H1 (cell line): Measurements from ENCODE around the gene OPN3. TPM values are rescaled to one million over a fixed set of nuclear protein-coding genes. Genes with fewer than 3 reads are reported as not detected.

Experiments used
- CTCF ChIA-PET: fragments of 300-600 bp; sonication (Branson Sonifier 250); formaldehyde crosslinking; loops from one replicate; lab custom pipeline; 2021; ENCODE audit not compliant: partially characterized antibody; lab: Charles Lee
- POLR2A ChIA-PET: fragments of 300-600 bp; sonication (Branson Sonifier 250); formaldehyde crosslinking; loops from one replicate; lab custom pipeline; 2021; ENCODE audit warnings: inconsistent platforms; ENCODE audit not compliant: partially characterized antibody; lab: Charles Lee
- DNase-seq, 2 experiments: peaks; one replicate each; pipeline versions ENCODE4 v3.0.0 to v3.0.0-alpha.2; 2010 to 2022; ENCODE audit warnings: low spot score in 2 of 2, low read depth in 1 of 2, mixed read lengths in 1 of 2
- FAIRE-seq: peaks from 2 replicates; lab custom pipeline; 2011; peaks lifted over from hg19 to GRCh38; lab: Jason Lieb, UNC
- H2AFZ ChIP-seq: 2 replicates; pipeline ENCODE4 v1.8.1; 2012; ENCODE audit warnings: low read length, inconsistent platforms
- H2AK5ac ChIP-seq: 2 replicates; pipeline ENCODE4 v1.6.1; 2013; ENCODE audit warnings: low read depth, low read length
- H2BK120ac ChIP-seq: replicated peaks from 2 replicates; pipeline ENCODE3; 2013; ENCODE audit warnings: low read depth, low read length, inconsistent platforms
- H2BK12ac ChIP-seq: 2 replicates; pipeline ENCODE4 v1.6.1; 2013; ENCODE audit warnings: low read depth, low read length
- H2BK15ac ChIP-seq: 2 replicates; pipeline ENCODE4 v1.6.1; 2013; ENCODE audit warnings: low read length
- H2BK20ac ChIP-seq: 2 replicates; pipeline ENCODE4 v1.6.1; 2013; ENCODE audit warnings: low read length
- H2BK5ac ChIP-seq: 2 replicates; pipeline ENCODE4 v1.6.1; 2013; ENCODE audit warnings: low read depth, low read length
- H3K14ac ChIP-seq: 2 replicates; pipeline ENCODE4 v1.6.1; 2013; ENCODE audit warnings: inconsistent platforms; ENCODE audit not compliant: insufficient read length
- H3K18ac ChIP-seq: 2 replicates; pipeline ENCODE4 v1.6.1; 2013; ENCODE audit warnings: low read length; ENCODE audit errors: extremely low read depth
- H3K23ac ChIP-seq: 2 replicates; pipeline ENCODE4 v1.6.1; 2013; ENCODE audit warnings: inconsistent platforms; ENCODE audit not compliant: insufficient read length
- H3K23me2 ChIP-seq: 2 replicates; pipeline ENCODE4 v1.6.1; 2013; ENCODE audit warnings: low read depth, low read length
- H3K27ac ChIP-seq: 2 replicates; pipeline ENCODE4 v1.6.1; 2011; ENCODE audit warnings: low read depth, low read length, inconsistent platforms
- H3K27me3 ChIP-seq, 4 experiments: replicated peaks in 1 of 4; 1 replicate in 1 of 4; 2 replicates in 3 of 4; pipeline versions ENCODE4 v1.6.1 to v1.8.1; 2011 to 2013; ENCODE audit warnings: low read length in 3 of 4, mild to moderate bottlenecking in 3 of 4, inconsistent platforms in 2 of 4, mixed read lengths in 2 of 4, moderate library complexity in 1 of 4; ENCODE audit not compliant: control insufficient read depth in 3 of 4, insufficient read depth in 3 of 4; ENCODE audit errors: extremely low read depth in 1 of 4
- H3K36me3 ChIP-seq, 4 experiments: 2 replicates each; pipeline versions ENCODE4 v1.6.1 to v1.8.1; 2011 to 2013; ENCODE audit warnings: mild to moderate bottlenecking in 4 of 4, low read length in 3 of 4, moderate library complexity in 2 of 4, control low read depth in 1 of 4, inconsistent platforms in 1 of 4; ENCODE audit not compliant: insufficient read depth in 4 of 4, control insufficient read depth in 2 of 4
- H3K4ac ChIP-seq: replicated peaks from 2 replicates; pipeline ENCODE3; 2013; ENCODE audit warnings: low read length, low read depth, mixed read lengths, inconsistent platforms; ENCODE audit not compliant: insufficient read length
- H3K4me1 ChIP-seq, 4 experiments: replicated peaks in 1 of 4; 1 replicate in 1 of 4; 2 replicates in 3 of 4; pipeline versions ENCODE4 v1.6.1 to v1.8.1; 2011 to 2013; ENCODE audit warnings: low read length in 3 of 4, inconsistent platforms in 2 of 4, mixed read lengths in 1 of 4; ENCODE audit not compliant: insufficient read depth in 4 of 4, control insufficient read depth in 3 of 4
- H3K4me2 ChIP-seq, 2 experiments: 2 replicates each; pipeline versions ENCODE4 v1.6.1 to v1.8.1; 2011 to 2013; ENCODE audit warnings: low read depth in 2 of 2, low read length in 2 of 2, control low read depth in 1 of 2, inconsistent platforms in 1 of 2, mild to moderate bottlenecking in 1 of 2; ENCODE audit not compliant: insufficient read depth in 1 of 2
- H3K4me3 ChIP-seq, 4 experiments: fragments of 200-600, 300-600 bp in 1 of 4; sonication (generic), shearing (Covaris generic), sonication (Bioruptor Twin) in 1 of 4; 2 replicates each; pipeline versions ENCODE4 v1.5.1 to v1.8.1; 2011 to 2016; ENCODE audit warnings: low read length in 4 of 4, low read depth in 3 of 4, control low read depth in 2 of 4, inconsistent platforms in 2 of 4, mild to moderate bottlenecking in 2 of 4, mixed read lengths in 1 of 4, moderate library complexity in 1 of 4; ENCODE audit not compliant: insufficient read depth in 2 of 4; ENCODE audit errors: extremely low read depth in 1 of 4
- H3K56ac ChIP-seq: replicated peaks from 2 replicates; pipeline ENCODE3; 2013; ENCODE audit warnings: low read depth, mild to moderate bottlenecking, mixed read lengths, low read length, inconsistent platforms; ENCODE audit not compliant: insufficient read length
- H3K79me1 ChIP-seq: 2 replicates; pipeline ENCODE4 v1.6.1; 2013; ENCODE audit warnings: low read depth, low read length, control low read depth
- H3K79me2 ChIP-seq, 2 experiments: 2 replicates each; pipeline versions ENCODE4 v1.6.1 to v1.8.1; 2012 to 2013; ENCODE audit warnings: low read length in 2 of 2, mild to moderate bottlenecking in 2 of 2, inconsistent platforms in 1 of 2; ENCODE audit not compliant: insufficient read depth in 2 of 2, control insufficient read depth in 1 of 2
- H3K9ac ChIP-seq, 4 experiments: replicated peaks in 1 of 4; 1 replicate in 1 of 4; 2 replicates in 3 of 4; pipeline versions ENCODE4 v1.6.1 to v1.8.1; 2011 to 2013; ENCODE audit warnings: low read depth in 3 of 4, low read length in 3 of 4, control low read depth in 2 of 4, mild to moderate bottlenecking in 2 of 4, moderate library complexity in 2 of 4, inconsistent platforms in 1 of 4; ENCODE audit errors: extremely low read depth in 1 of 4
- H3K9me3 ChIP-seq, 2 experiments: 2 replicates each; pipeline versions ENCODE4 v1.6.1 to v1.8.1; 2012 to 2013; ENCODE audit warnings: mild to moderate bottlenecking in 2 of 2, moderate library complexity in 2 of 2, control low read depth in 1 of 2, inconsistent platforms in 1 of 2, low read depth in 1 of 2, low read length in 1 of 2, mixed read lengths in 1 of 2; ENCODE audit not compliant: insufficient read depth in 2 of 2
- H4K20me1 ChIP-seq, 2 experiments: replicated peaks in 1 of 2; 2 replicates each; pipeline versions ENCODE3 to v1.8.1; 2011 to 2013; ENCODE audit warnings: inconsistent platforms in 2 of 2, low read length in 2 of 2, mild to moderate bottlenecking in 1 of 2; ENCODE audit not compliant: insufficient read depth in 2 of 2, control insufficient read depth in 1 of 2
- H4K5ac ChIP-seq: 2 replicates; pipeline ENCODE4 v1.6.1; 2013; ENCODE audit warnings: low read length, low read depth, mixed read lengths, inconsistent platforms; ENCODE audit not compliant: insufficient read length
- H4K8ac ChIP-seq: 2 replicates; pipeline ENCODE4 v1.8.0; 2013; ENCODE audit warnings: mild to moderate bottlenecking, moderate library complexity, low read length, inconsistent platforms; ENCODE audit not compliant: insufficient read depth; ENCODE audit errors: extremely low read depth
- H4K91ac ChIP-seq: replicated peaks from 2 replicates; pipeline ENCODE3; 2013; ENCODE audit warnings: low read length, mixed read lengths, inconsistent platforms; ENCODE audit not compliant: insufficient read length
- HDAC2 ChIP-seq, 2 experiments: fragments of 300-600 bp in 1 of 2; sonication (generic) in 1 of 2; IDR thresholded peaks; 2 replicates each; pipeline ENCODE4 v1.6.1; 2011 to 2012; ENCODE audit warnings: low read depth in 2 of 2, low read length in 2 of 2, mild to moderate bottlenecking in 2 of 2, moderate library complexity in 2 of 2, borderline replicate concordance in 1 of 2, inconsistent platforms in 1 of 2
- MAX ChIP-seq: IDR thresholded peaks from 2 replicates; pipeline ENCODE4 v1.6.1; 2012; ENCODE audit warnings: inconsistent platforms
- POLR2A ChIP-seq, 2 experiments: IDR thresholded peaks; 1 replicate in 1 of 2; 2 replicates in 1 of 2; pipeline ENCODE4 v1.6.1; 2011; ENCODE audit warnings: low read depth in 2 of 2, low read length in 2 of 2, mild to moderate bottlenecking in 2 of 2; ENCODE audit errors: control extremely low read depth in 1 of 2
- TBP ChIP-seq: IDR thresholded peaks from 2 replicates; pipeline ENCODE4 v1.6.1; 2011; ENCODE audit warnings: low read depth, low read length, improper control_type of control experiment
- USF2 ChIP-seq: IDR thresholded peaks from 2 replicates; pipeline ENCODE4 v1.6.1; 2011; ENCODE audit warnings: low read length, improper control_type of control experiment
- WGBS, 2 experiments: shearing (Covaris generic) in 1 of 2; methylation state at CpG; one replicate each; pipeline versions ENCODE4 v1.1.6 to v1.1.7; 2013 to 2015; ENCODE audit warnings: low lambda C conversion rate in 2 of 2, mixed read lengths in 2 of 2, inconsistent platforms in 1 of 2, low coverage in 1 of 2, missing lambda C conversion rate in 1 of 2; ENCODE audit not compliant: insufficient replicate concordance in 2 of 2, insufficient coverage in 1 of 2, insufficient read length in 1 of 2; ENCODE audit errors: extremely low coverage in 1 of 2, missing lambda C conversion rate in 1 of 2; 5-methylcytosine and 5-hydroxymethylcytosine counted together
- polyA plus RNA-seq, 7 experiments: library from polyadenylated mRNA; depleted of rRNA in 3 of 7; stranded (reverse) in 5 of 7; unstranded in 2 of 7; fragments of >200 nt in 5 of 7; fragments of 200-250 nt in 2 of 7; gene quantifications; 1 replicate in 5 of 7; 2 replicates in 1 of 7; 4 replicates in 1 of 7; pipeline versions ENCODE4 v1.2.1 to v1.2.3, GENCODE V29; 2011 to 2013; ENCODE audit warnings: missing spikeins in 2 of 7, mixed read lengths in 2 of 7
- total RNA-seq: library from RNA; stranded (reverse); fragmentation: NEBNext Ultra II Directional; extraction: Animal tissue kit (Norgen Biotek cat#: 25700); gene quantifications from 2 replicates; pipeline ENCODE4 v1.2.1, GENCODE V29; 2021

The OPN3 gene
- total and polyA plus RNA-seq, 2 of the 8 experiments (the other 6 are each of a cell fraction or from before 2014, with no cell fraction given), result 8.8 to 19.4 TPM

- no peak overlapping the region for H2BK15ac ChIP-seq
- H2BK12ac ChIP-seq, result no peak overlapping the region
- H3K4ac ChIP-seq, result no peak overlapping the region
- H3K79me2 ChIP-seq, result no peaks in the 10 kb centered on the region
- no peaks in the 10 kb centered on the region for H4K20me1 ChIP-seq
- H4K8ac ChIP-seq, result no peak overlapping the region
- no peaks in the 10 kb centered on the region for H3K23me2 ChIP-seq
- CTCF ChIA-PET, result interaction anchor here (0.9 to 1.7 kb wide), 2 partner anchors 16 to 18 kb away, joined by 3 to 5 read pairs; no protein-coding TSS in a partner anchor
- H3K56ac ChIP-seq, result no peak overlapping the region
- no peak overlapping the region for H2BK20ac ChIP-seq
- no peak for DNase-seq
- H3K9ac ChIP-seq, result no peak overlapping the region
- H3K27ac ChIP-seq, result no peak overlapping the region
- no peaks in the 10 kb centered on the region for H3K9me3 ChIP-seq
- H2AFZ ChIP-seq, result no peak overlapping the region
- no peak overlapping the region for H4K5ac ChIP-seq
- no peak overlapping the region for H3K4me2 ChIP-seq
- H2BK120ac ChIP-seq, result no peak overlapping the region
- no peak overlapping the region for H4K91ac ChIP-seq
- H2AK5ac ChIP-seq, result no peak overlapping the region
- no peak overlapping the region for H2BK5ac ChIP-seq
- H3K18ac ChIP-seq, result no peak overlapping the region
- no peak for FAIRE-seq
- H3K23ac ChIP-seq, result no peak overlapping the region
- 100% methylated on average over 1 of the region's 1 CpG; no CpG with 5 or more reads in 1 of the 2 experiments for WGBS, 2 experiments
- POLR2A ChIA-PET, result no interaction called here
- TF ChIP-seq POLR2A (IDR thresholded peaks at IDR 0.05; ENCODE audit: control extremely low read depth in 1 of 2, low read depth in 2 of 2, low read length in 2 of 2) (no peak), HDAC2 (IDR thresholded peaks at IDR 0.05; ENCODE audit: borderline replicate concordance in 1 of 2, low read depth in 2 of 2, low read length in 2 of 2) (no peak), MAX (no peak), USF2 (no peak), TBP (no peak)
- H3K4me1 ChIP-seq, result no peaks in the 10 kb centered on the region
- no peaks in the 10 kb centered on the region for H3K27me3 ChIP-seq
- no peaks in the 10 kb centered on the region for H3K79me1 ChIP-seq
- H3K36me3 ChIP-seq, result no peaks in the 10 kb centered on the region
- no peak overlapping the region for H3K4me3 ChIP-seq
- no peak overlapping the region for H3K14ac ChIP-seq
Measured at GRCh38 chr1:241593186-241593585, 47.0 kb downstream of the OPN3 start.
